ENCODE results near the gene RNF217. TPM values are rescaled to one million over a fixed set of nuclear protein-coding genes. Genes with fewer than 3 reads are reported as not detected.

The RNF217 gene
- total and polyA plus RNA-seq, 2 of the 13 experiments (the other 11 are each of a cell fraction or from before 2014, with no cell fraction given) = 2.2 to 2.4 TPM

DNA sequence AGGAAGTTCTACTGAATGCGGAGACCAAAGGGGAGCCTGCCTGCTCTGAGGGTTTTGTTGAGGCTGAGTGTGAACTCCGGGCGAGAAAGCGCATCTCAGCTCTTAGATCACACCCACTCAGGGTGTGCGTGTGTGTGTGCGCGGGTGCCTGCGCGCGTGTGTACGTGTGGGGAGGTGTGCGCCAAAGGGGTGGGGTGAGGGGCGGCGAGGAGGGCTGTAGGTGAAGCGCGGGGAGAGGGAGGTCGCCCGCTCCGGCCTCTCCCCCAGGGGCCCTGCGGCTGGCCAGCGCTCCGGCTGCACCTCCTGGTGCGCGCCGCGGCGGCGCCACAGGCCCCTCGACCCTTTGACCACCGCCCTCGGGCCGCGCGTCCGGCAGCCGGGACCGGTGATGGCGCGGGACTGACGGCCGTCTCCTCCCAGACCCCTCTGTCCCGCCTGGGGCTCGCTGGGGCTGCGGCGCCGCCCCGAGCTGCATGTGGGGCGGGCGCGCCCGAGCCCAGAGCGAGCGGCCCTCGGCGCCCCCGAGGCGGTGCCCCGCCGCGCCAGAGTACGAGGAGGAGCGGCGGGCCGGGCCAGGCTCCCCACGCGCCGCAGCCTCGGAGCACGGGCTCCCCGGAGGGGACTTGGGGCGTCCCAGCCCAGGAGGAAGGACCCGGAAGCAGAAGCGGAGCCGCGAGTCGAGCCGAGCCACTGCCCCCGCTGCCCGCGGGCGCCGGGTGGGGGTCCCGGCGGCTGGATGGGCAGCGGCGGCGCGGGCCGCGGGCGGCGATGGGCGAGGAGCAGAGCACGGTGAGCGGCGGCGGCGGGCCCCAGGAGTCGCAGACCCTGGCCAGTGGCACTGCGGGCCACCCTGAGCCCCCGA lies at the start of gene RNF217 (continued):
- TF ChIP-seq, protein P1, sequence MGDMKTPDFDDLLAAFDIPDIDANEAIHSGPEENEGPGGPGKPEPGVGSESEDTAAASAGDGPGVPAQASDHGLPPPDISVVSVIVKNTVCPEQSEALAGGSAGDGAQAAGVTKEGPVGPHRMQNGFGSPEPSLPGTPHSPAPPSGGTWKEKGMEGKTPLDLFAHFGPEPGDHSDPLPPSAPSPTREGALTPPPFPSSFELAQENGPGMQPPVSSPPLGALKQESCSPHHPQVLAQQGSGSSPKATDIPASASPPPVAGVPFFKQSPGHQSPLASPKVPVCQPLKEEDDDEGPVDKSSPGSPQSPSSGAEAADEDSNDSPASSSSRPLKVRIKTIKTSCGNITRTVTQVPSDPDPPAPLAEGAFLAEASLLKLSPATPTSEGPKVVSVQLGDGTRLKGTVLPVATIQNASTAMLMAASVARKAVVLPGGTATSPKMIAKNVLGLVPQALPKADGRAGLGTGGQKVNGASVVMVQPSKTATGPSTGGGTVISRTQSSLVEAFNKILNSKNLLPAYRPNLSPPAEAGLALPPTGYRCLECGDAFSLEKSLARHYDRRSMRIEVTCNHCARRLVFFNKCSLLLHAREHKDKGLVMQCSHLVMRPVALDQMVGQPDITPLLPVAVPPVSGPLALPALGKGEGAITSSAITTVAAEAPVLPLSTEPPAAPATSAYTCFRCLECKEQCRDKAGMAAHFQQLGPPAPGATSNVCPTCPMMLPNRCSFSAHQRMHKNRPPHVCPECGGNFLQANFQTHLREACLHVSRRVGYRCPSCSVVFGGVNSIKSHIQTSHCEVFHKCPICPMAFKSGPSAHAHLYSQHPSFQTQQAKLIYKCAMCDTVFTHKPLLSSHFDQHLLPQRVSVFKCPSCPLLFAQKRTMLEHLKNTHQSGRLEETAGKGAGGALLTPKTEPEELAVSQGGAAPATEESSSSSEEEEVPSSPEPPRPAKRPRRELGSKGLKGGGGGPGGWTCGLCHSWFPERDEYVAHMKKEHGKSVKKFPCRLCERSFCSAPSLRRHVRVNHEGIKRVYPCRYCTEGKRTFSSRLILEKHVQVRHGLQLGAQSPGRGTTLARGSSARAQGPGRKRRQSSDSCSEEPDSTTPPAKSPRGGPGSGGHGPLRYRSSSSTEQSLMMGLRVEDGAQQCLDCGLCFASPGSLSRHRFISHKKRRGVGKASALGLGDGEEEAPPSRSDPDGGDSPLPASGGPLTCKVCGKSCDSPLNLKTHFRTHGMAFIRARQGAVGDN (CRISPR knock-in tag; IDR thresholded peaks at IDR 0.05) = peak; percentile 31; the same call in 1 of the 2 replicates
- TF ChIP-seq, protein P2, sequence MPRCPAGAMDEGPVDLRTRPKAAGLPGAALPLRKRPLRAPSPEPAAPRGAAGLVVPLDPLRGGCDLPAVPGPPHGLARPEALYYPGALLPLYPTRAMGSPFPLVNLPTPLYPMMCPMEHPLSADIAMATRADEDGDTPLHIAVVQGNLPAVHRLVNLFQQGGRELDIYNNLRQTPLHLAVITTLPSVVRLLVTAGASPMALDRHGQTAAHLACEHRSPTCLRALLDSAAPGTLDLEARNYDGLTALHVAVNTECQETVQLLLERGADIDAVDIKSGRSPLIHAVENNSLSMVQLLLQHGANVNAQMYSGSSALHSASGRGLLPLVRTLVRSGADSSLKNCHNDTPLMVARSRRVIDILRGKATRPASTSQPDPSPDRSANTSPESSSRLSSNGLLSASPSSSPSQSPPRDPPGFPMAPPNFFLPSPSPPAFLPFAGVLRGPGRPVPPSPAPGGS (CRISPR knock-in tag; IDR thresholded peaks at IDR 0.05) = no peak
- TF ChIP-seq HNRNPLL (IDR thresholded peaks at IDR 0.05; ENCODE audit: low read depth, low read length, poor library complexity, severe bottlenecking) (peak; percentile 32), ZMYM4 (CRISPR knock-in tag; IDR thresholded peaks at IDR 0.05) (peak; percentile 25; the same call in 1 of the 2 replicates), GABPB1 (CRISPR knock-in tag; IDR thresholded peaks at IDR 0.05) (peak; percentile 49; the same call in 1 of the 2 replicates), HNRNPK (IDR thresholded peaks at IDR 0.05; ENCODE audit: low read depth, low read length, poor library complexity, severe bottlenecking) (peak; percentile 32), ZNF282 (IDR thresholded peaks at IDR 0.05; ENCODE audit: partially characterized antibody) (no peak), SP4 (CRISPR knock-in tag; IDR thresholded peaks at IDR 0.05) (0 out of 2 replicates have a peak, but pooled peaks have one; percentile 11), NR2F1 (CRISPR knock-in tag; IDR thresholded peaks at IDR 0.05) (no peak), KDM2A (CRISPR knock-in tag; IDR thresholded peaks at IDR 0.05; ENCODE audit: borderline replicate concordance, low read depth) (peak; percentile 41; the same call in 1 of the 2 replicates), ZNF768 (CRISPR knock-in tag; IDR thresholded peaks at IDR 0.05) (0 out of 2 replicates have a peak, but pooled peaks have one; percentile 16), SALL1 (CRISPR knock-in tag; IDR thresholded peaks at IDR 0.05) (0 out of 2 replicates have a peak, but pooled peaks have one; percentile 7)
- TF ChIP-seq, protein P3, sequence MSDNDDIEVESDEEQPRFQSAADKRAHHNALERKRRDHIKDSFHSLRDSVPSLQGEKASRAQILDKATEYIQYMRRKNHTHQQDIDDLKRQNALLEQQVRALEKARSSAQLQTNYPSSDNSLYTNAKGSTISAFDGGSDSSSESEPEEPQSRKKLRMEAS (IDR thresholded peaks at IDR 0.05) = 0 out of 2 replicates have a peak, but pooled peaks have one; percentile 20
- TF ChIP-seq, protein P4, sequence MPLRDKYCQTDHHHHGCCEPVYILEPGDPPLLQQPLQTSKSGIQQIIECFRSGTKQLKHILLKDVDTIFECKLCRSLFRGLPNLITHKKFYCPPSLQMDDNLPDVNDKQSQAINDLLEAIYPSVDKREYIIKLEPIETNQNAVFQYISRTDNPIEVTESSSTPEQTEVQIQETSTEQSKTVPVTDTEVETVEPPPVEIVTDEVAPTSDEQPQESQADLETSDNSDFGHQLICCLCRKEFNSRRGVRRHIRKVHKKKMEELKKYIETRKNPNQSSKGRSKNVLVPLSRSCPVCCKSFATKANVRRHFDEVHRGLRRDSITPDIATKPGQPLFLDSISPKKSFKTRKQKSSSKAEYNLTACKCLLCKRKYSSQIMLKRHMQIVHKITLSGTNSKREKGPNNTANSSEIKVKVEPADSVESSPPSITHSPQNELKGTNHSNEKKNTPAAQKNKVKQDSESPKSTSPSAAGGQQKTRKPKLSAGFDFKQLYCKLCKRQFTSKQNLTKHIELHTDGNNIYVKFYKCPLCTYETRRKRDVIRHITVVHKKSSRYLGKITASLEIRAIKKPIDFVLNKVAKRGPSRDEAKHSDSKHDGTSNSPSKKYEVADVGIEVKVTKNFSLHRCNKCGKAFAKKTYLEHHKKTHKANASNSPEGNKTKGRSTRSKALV (CRISPR knock-in tag; IDR thresholded peaks at IDR 0.05) = peak; percentile 73; the same call in 1 of the 2 replicates

All from HepG2 (cell line).